ENCODE data around the gene EXOC4.

DNA sequence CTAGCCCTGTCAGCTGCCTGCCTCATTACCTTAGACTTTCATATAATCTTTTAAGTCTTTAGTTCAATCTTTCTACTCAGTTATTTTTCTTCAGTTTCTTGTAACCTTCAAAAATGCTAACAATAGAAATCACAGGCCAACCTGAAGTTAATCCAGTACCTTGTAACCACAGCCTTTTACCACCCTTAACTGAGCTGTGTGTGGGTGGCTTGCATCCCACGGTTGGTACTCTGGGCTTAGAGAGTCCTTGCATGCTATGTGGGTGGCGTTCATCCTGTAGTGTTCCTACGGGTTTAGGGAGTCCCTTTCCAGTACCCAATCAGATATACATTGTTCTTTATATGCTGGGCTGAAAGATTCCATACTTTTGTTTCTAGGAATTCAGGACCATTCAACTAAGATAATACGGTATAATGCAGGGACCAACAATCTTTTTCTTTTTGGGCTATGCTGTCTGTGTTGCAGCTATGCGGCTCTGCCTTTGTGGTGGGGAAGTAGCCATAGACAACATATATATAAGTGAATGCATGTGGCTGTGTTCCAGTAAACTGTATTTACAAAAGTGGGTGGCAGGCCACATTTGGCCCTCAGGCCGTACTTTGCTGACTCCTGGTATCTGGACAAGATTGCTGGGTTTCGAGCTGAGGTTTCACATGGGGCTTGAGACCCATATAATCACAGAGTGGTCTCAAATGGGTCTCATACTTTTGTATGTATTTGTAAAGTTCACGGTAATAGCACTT, 593.5 kb downstream of the EXOC4 start:
- TF ChIP-seq POLR2A (IDR thresholded peaks at IDR 0.05) (no peak), EP300 (IDR thresholded peaks at IDR 0.05) (no peak)
- TF ChIP-seq, protein P1, sequence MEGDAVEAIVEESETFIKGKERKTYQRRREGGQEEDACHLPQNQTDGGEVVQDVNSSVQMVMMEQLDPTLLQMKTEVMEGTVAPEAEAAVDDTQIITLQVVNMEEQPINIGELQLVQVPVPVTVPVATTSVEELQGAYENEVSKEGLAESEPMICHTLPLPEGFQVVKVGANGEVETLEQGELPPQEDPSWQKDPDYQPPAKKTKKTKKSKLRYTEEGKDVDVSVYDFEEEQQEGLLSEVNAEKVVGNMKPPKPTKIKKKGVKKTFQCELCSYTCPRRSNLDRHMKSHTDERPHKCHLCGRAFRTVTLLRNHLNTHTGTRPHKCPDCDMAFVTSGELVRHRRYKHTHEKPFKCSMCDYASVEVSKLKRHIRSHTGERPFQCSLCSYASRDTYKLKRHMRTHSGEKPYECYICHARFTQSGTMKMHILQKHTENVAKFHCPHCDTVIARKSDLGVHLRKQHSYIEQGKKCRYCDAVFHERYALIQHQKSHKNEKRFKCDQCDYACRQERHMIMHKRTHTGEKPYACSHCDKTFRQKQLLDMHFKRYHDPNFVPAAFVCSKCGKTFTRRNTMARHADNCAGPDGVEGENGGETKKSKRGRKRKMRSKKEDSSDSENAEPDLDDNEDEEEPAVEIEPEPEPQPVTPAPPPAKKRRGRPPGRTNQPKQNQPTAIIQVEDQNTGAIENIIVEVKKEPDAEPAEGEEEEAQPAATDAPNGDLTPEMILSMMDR (IDR thresholded peaks at IDR 0.05), result no peak

All from ovary (tissue), 3 donors.